Neural progenitor cell (in vitro differentiated cells): ENCODE results near the gene VSIG2. TPM values are rescaled to one million over a fixed set of nuclear protein-coding genes. Genes with fewer than 3 reads are reported as not detected.

Source experiments
- DNase-seq: peaks from one replicate; pipeline ENCODE4 v3.0.0-alpha.2; 2016; ENCODE audit warnings: low spot score
- H2AFZ ChIP-seq: fragments of 200-600 bp; sonication (generic); replicated peaks from 2 replicates; pipeline ENCODE4 v1.6.1; 2016; ENCODE audit warnings: antibody characterized with exemption
- H3F3A ChIP-seq: fragments of 200-600 bp; sonication (generic); 2 replicates; pipeline ENCODE4 v1.6.1; 2016; ENCODE audit warnings: antibody characterized with exemption, low read depth
- H3K27ac ChIP-seq: fragments of 200-600 bp; sonication (generic); 2 replicates; pipeline ENCODE4 v1.5.1; 2016; ENCODE audit warnings: mild to moderate bottlenecking
- H3K27me3 ChIP-seq: fragments of 200-600 bp; sonication (generic); 2 replicates; pipeline ENCODE4 v1.6.1; 2016; ENCODE audit warnings: mild to moderate bottlenecking, moderate library complexity
- H3K36me3 ChIP-seq: fragments of 200-600 bp; sonication (generic); 2 replicates; pipeline ENCODE4 v1.5.1; 2016
- H3K4me1 ChIP-seq: fragments of 200-600 bp; sonication (generic); 2 replicates; pipeline ENCODE4 v1.6.1; 2016; ENCODE audit warnings: mixed run types
- H3K4me2 ChIP-seq: fragments of 200-600 bp; sonication (generic); 2 replicates; pipeline ENCODE4 v1.6.1; 2016
- H3K4me3 ChIP-seq: fragments of 200-600 bp; sonication (generic); 2 replicates; pipeline ENCODE4 v1.5.1; 2016
- H3K79me2 ChIP-seq: fragments of 200-600 bp; sonication (generic); 2 replicates; pipeline ENCODE4 v1.6.1; 2016; ENCODE audit warnings: low read depth
- H3K9ac ChIP-seq: fragments of 200-600 bp; sonication (generic); 2 replicates; pipeline ENCODE4 v1.6.1; 2016
- H3K9me3 ChIP-seq: fragments of 200-600 bp; sonication (generic); 2 replicates; pipeline ENCODE4 v1.5.1; 2016; ENCODE audit warnings: low read depth
- H4K20me1 ChIP-seq: fragments of 200-600 bp; sonication (generic); 2 replicates; pipeline ENCODE4 v1.6.1; 2016; ENCODE audit warnings: low read depth
- H3K27ac Mint-ChIP-seq: 3 replicates; pipeline ENCODE4 v1.8.0; 2021; ENCODE audit warnings: mixed read lengths
- H3K27me3 Mint-ChIP-seq: 2 replicates; pipeline ENCODE4 v1.8.0; 2022; ENCODE audit warnings: low read depth, mild to moderate bottlenecking, inconsistent platforms, moderate library complexity, mixed read lengths; ENCODE audit not compliant: insufficient read depth
- H3K36me3 Mint-ChIP-seq: 3 replicates; pipeline ENCODE4 v1.8.0; 2021; ENCODE audit warnings: mixed read lengths
- H3K4me1 Mint-ChIP-seq: 3 replicates; pipeline ENCODE4 v1.8.0; 2021; ENCODE audit warnings: mixed read lengths
- H3K4me3 Mint-ChIP-seq: 3 replicates; pipeline ENCODE4 v1.8.0; 2021; ENCODE audit warnings: mild to moderate bottlenecking, moderate library complexity, mixed read lengths
- H3K9me3 Mint-ChIP-seq: 3 replicates; pipeline ENCODE4 v1.8.0; 2020; ENCODE audit warnings: mixed read lengths
- CTCF ChIP-seq: fragments of 200-600 bp; sonication (generic); IDR thresholded peaks from 2 replicates; pipeline ENCODE4 v1.5.1; 2017; ENCODE audit warnings: antibody characterized with exemption, mild to moderate bottlenecking
- EZH2 ChIP-seq: fragments of 200-600 bp; sonication (generic); IDR thresholded peaks from 2 replicates; pipeline ENCODE4 v1.6.1; 2017; ENCODE audit warnings: antibody characterized with exemption, mild to moderate bottlenecking, moderate library complexity
- EZH2phosphoT487 ChIP-seq: fragments of 200-600 bp; sonication (generic); IDR thresholded peaks from 2 replicates; pipeline ENCODE4 v1.6.1; 2017; ENCODE audit warnings: antibody characterized with exemption
- total RNA-seq: library from RNA; depleted of rRNA; stranded (reverse); fragments of >200 nt; gene quantifications from 2 replicates; pipeline ENCODE4 v1.2.3, GENCODE V29; 2015; ENCODE audit warnings: low replicate concordance

VSIG2 gene
- total RNA-seq, 1 donor from 2014 or later, result not detected

GRCh38 chr11:124722176-124722575 is 29.9 kb downstream of the VSIG2 start:
- no peak overlapping the region for H3K4me3 ChIP-seq
- H4K20me1 ChIP-seq, result no peaks in the 10 kb centered on the region
- H3K4me2 ChIP-seq, result no peak overlapping the region
- no peaks in the 10 kb centered on the region for H3K79me2 ChIP-seq
- no peak for DNase-seq
- H3K27ac Mint-ChIP-seq, result peak overlapping the region; percentile 20
- H3K36me3 ChIP-seq, result no peaks in the 10 kb centered on the region
- no peaks in the 10 kb centered on the region for H3K9me3 ChIP-seq
- peaks cover 83% of the 10 kb centered on the region for H3K27me3 ChIP-seq
- H2AFZ ChIP-seq, result no peak overlapping the region
- peaks cover 71% of the 10 kb centered on the region for H3K4me1 Mint-ChIP-seq
- H3K4me3 Mint-ChIP-seq, result no peak overlapping the region
- peaks cover 29% of the 10 kb centered on the region for H3K27me3 Mint-ChIP-seq
- no peak overlapping the region for H3K27ac ChIP-seq
- TF ChIP-seq EZH2phosphoT487, result no peak
- H3K9me3 Mint-ChIP-seq, result no peaks in the 10 kb centered on the region
- no peaks in the 10 kb centered on the region for H3K36me3 Mint-ChIP-seq
- H3K9ac ChIP-seq, result no peak overlapping the region
- H3F3A ChIP-seq, result peaks cover 17% of the 10 kb centered on the region
- peaks cover 42% of the 10 kb centered on the region for H3K4me1 ChIP-seq

- DNase-seq, result no peak
- Histone ChIP-seq H3K9me3 (no peaks in the 10 kb centered on the region), H2AFZ (no peak overlapping the region), H4K20me1 (no peaks in the 10 kb centered on the region), H3K4me3 (no peak overlapping the region), H3F3A (peaks cover 17% of the 10 kb centered on the region), H3K27me3 (peaks cover 90% of the 10 kb centered on the region), H3K4me2 (no peak overlapping the region), H3K4me1 (peaks cover 27% of the 10 kb centered on the region), H3K9ac (no peak overlapping the region), H3K27ac (no peak overlapping the region), H3K36me3 (no peaks in the 10 kb centered on the region), H3K79me2 (no peaks in the 10 kb centered on the region)
- peaks cover 56% of the 10 kb centered on the region for H3K4me1 Mint-ChIP-seq
- H3K36me3 Mint-ChIP-seq, result no peaks in the 10 kb centered on the region
- H3K27me3 Mint-ChIP-seq, result peaks cover 19% of the 10 kb centered on the region
- peak overlapping the region; percentile 83 for H3K4me3 Mint-ChIP-seq
- H3K9me3 Mint-ChIP-seq, result no peaks in the 10 kb centered on the region
- H3K27ac Mint-ChIP-seq, result no peak overlapping the region
- TF ChIP-seq EZH2phosphoT487 (no peak), CTCF (no peak), EZH2 (no peak)
Measured at GRCh38 chr11:124719534-124719933, 32.5 kb downstream of the VSIG2 start.

- no peaks in the 10 kb centered on the region for H4K20me1 ChIP-seq
- no peak for DNase-seq
- TF ChIP-seq EZH2 (no peak), CTCF (no peak), EZH2phosphoT487 (no peak)
- H3F3A ChIP-seq, result peaks cover 17% of the 10 kb centered on the region
- H3K4me3 Mint-ChIP-seq, result peak overlapping the region; percentile 83
- no peaks in the 10 kb centered on the region for H3K36me3 ChIP-seq
- H3K9ac ChIP-seq, result no peak overlapping the region
- no peaks in the 10 kb centered on the region for H3K36me3 Mint-ChIP-seq
- peaks cover 83% of the 10 kb centered on the region for H3K27me3 ChIP-seq
- no peak overlapping the region for H3K27ac ChIP-seq
- no peaks in the 10 kb centered on the region for H3K79me2 ChIP-seq
- peaks cover 27% of the 10 kb centered on the region for H3K4me1 ChIP-seq
- peak overlapping the region; percentile 98 for H3K4me2 ChIP-seq
- peaks cover 17% of the 10 kb centered on the region for H3K27me3 Mint-ChIP-seq
- peaks cover 49% of the 10 kb centered on the region for H3K4me1 Mint-ChIP-seq
- no peaks in the 10 kb centered on the region for H3K9me3 Mint-ChIP-seq
- peak overlapping the region; percentile 52 for H3K4me3 ChIP-seq
- peak overlapping the region; percentile 99 for H2AFZ ChIP-seq
- no peaks in the 10 kb centered on the region for H3K9me3 ChIP-seq
- H3K27ac Mint-ChIP-seq, result no peak overlapping the region
Measured at GRCh38 chr11:124718801-124719200, 33.3 kb downstream of the VSIG2 start.

- Histone ChIP-seq H3K4me1 (peaks cover 22% of the 10 kb centered on the region), H4K20me1 (no peaks in the 10 kb centered on the region), H3K9me3 (no peaks in the 10 kb centered on the region), H3K79me2 (no peaks in the 10 kb centered on the region), H3K27me3 (peaks cover 82% of the 10 kb centered on the region), H3K4me3 (peak overlapping the region; percentile 52), H3F3A (peaks cover 17% of the 10 kb centered on the region), H3K36me3 (no peaks in the 10 kb centered on the region), H3K9ac (no peak overlapping the region), H3K4me2 (peak overlapping the region; percentile 98), H3K27ac (no peak overlapping the region), H2AFZ (peak overlapping the region; percentile 99)
- H3K4me1 Mint-ChIP-seq, result peaks cover 41% of the 10 kb centered on the region
- peak overlapping the region; percentile 87 for H3K27ac Mint-ChIP-seq
- peak overlapping the region; percentile 83 for H3K4me3 Mint-ChIP-seq
- no peaks in the 10 kb centered on the region for H3K36me3 Mint-ChIP-seq
- peak; percentile 73 for DNase-seq
- peaks cover 17% of the 10 kb centered on the region for H3K27me3 Mint-ChIP-seq
- no peaks in the 10 kb centered on the region for H3K9me3 Mint-ChIP-seq
- TF ChIP-seq CTCF, result no peak
- no peak for TF ChIP-seq EZH2
- TF ChIP-seq EZH2phosphoT487, result no peak
Measured at GRCh38 chr11:124717786-124718651, 34.0 kb downstream of the VSIG2 start.
